H1 (cell line): ENCODE data around the gene PLOD1. TPM values are rescaled to one million over a fixed set of nuclear protein-coding genes. Genes with fewer than 3 reads are reported as not detected.

Experiments used
- CTCF ChIA-PET: fragments of 300-600 bp; sonication (Branson Sonifier 250); formaldehyde crosslinking; loops from one replicate; lab custom pipeline; 2021; ENCODE audit not compliant: partially characterized antibody; lab: Charles Lee
- POLR2A ChIA-PET: fragments of 300-600 bp; sonication (Branson Sonifier 250); formaldehyde crosslinking; loops from one replicate; lab custom pipeline; 2021; ENCODE audit warnings: inconsistent platforms; ENCODE audit not compliant: partially characterized antibody; lab: Charles Lee
- DNase-seq, 2 experiments: peaks; one replicate each; pipeline versions ENCODE4 v3.0.0 to v3.0.0-alpha.2; 2010 to 2022; ENCODE audit warnings: low spot score in 2 of 2, low read depth in 1 of 2, mixed read lengths in 1 of 2
- FAIRE-seq: peaks from 2 replicates; lab custom pipeline; 2011; peaks lifted over from hg19 to GRCh38; lab: Jason Lieb, UNC
- H2AFZ ChIP-seq: 2 replicates; pipeline ENCODE4 v1.8.1; 2012; ENCODE audit warnings: low read length, inconsistent platforms
- H2AK5ac ChIP-seq: 2 replicates; pipeline ENCODE4 v1.6.1; 2013; ENCODE audit warnings: low read depth, low read length
- H2BK120ac ChIP-seq: replicated peaks from 2 replicates; pipeline ENCODE3; 2013; ENCODE audit warnings: low read depth, low read length, inconsistent platforms
- H2BK12ac ChIP-seq: 2 replicates; pipeline ENCODE4 v1.6.1; 2013; ENCODE audit warnings: low read depth, low read length
- H2BK15ac ChIP-seq: 2 replicates; pipeline ENCODE4 v1.6.1; 2013; ENCODE audit warnings: low read length
- H2BK20ac ChIP-seq: 2 replicates; pipeline ENCODE4 v1.6.1; 2013; ENCODE audit warnings: low read length
- H2BK5ac ChIP-seq: 2 replicates; pipeline ENCODE4 v1.6.1; 2013; ENCODE audit warnings: low read depth, low read length
- H3K14ac ChIP-seq: 2 replicates; pipeline ENCODE4 v1.6.1; 2013; ENCODE audit warnings: inconsistent platforms; ENCODE audit not compliant: insufficient read length
- H3K18ac ChIP-seq: 2 replicates; pipeline ENCODE4 v1.6.1; 2013; ENCODE audit warnings: low read length; ENCODE audit errors: extremely low read depth
- H3K23ac ChIP-seq: 2 replicates; pipeline ENCODE4 v1.6.1; 2013; ENCODE audit warnings: inconsistent platforms; ENCODE audit not compliant: insufficient read length
- H3K23me2 ChIP-seq: 2 replicates; pipeline ENCODE4 v1.6.1; 2013; ENCODE audit warnings: low read depth, low read length
- H3K27ac ChIP-seq: 2 replicates; pipeline ENCODE4 v1.6.1; 2011; ENCODE audit warnings: low read depth, low read length, inconsistent platforms
- H3K27me3 ChIP-seq, 4 experiments: replicated peaks in 1 of 4; 1 replicate in 1 of 4; 2 replicates in 3 of 4; pipeline versions ENCODE4 v1.6.1 to v1.8.1; 2011 to 2013; ENCODE audit warnings: low read length in 3 of 4, mild to moderate bottlenecking in 3 of 4, inconsistent platforms in 2 of 4, mixed read lengths in 2 of 4, moderate library complexity in 1 of 4; ENCODE audit not compliant: control insufficient read depth in 3 of 4, insufficient read depth in 3 of 4; ENCODE audit errors: extremely low read depth in 1 of 4
- H3K36me3 ChIP-seq, 4 experiments: 2 replicates each; pipeline versions ENCODE4 v1.6.1 to v1.8.1; 2011 to 2013; ENCODE audit warnings: mild to moderate bottlenecking in 4 of 4, low read length in 3 of 4, moderate library complexity in 2 of 4, control low read depth in 1 of 4, inconsistent platforms in 1 of 4; ENCODE audit not compliant: insufficient read depth in 4 of 4, control insufficient read depth in 2 of 4
- H3K4ac ChIP-seq: replicated peaks from 2 replicates; pipeline ENCODE3; 2013; ENCODE audit warnings: low read length, low read depth, mixed read lengths, inconsistent platforms; ENCODE audit not compliant: insufficient read length
- H3K4me1 ChIP-seq, 4 experiments: replicated peaks in 1 of 4; 1 replicate in 1 of 4; 2 replicates in 3 of 4; pipeline versions ENCODE4 v1.6.1 to v1.8.1; 2011 to 2013; ENCODE audit warnings: low read length in 3 of 4, inconsistent platforms in 2 of 4, mixed read lengths in 1 of 4; ENCODE audit not compliant: insufficient read depth in 4 of 4, control insufficient read depth in 3 of 4
- H3K4me2 ChIP-seq, 2 experiments: 2 replicates each; pipeline versions ENCODE4 v1.6.1 to v1.8.1; 2011 to 2013; ENCODE audit warnings: low read depth in 2 of 2, low read length in 2 of 2, control low read depth in 1 of 2, inconsistent platforms in 1 of 2, mild to moderate bottlenecking in 1 of 2; ENCODE audit not compliant: insufficient read depth in 1 of 2
- H3K4me3 ChIP-seq, 4 experiments: fragments of 200-600, 300-600 bp in 1 of 4; sonication (generic), shearing (Covaris generic), sonication (Bioruptor Twin) in 1 of 4; 2 replicates each; pipeline versions ENCODE4 v1.5.1 to v1.8.1; 2011 to 2016; ENCODE audit warnings: low read length in 4 of 4, low read depth in 3 of 4, control low read depth in 2 of 4, inconsistent platforms in 2 of 4, mild to moderate bottlenecking in 2 of 4, mixed read lengths in 1 of 4, moderate library complexity in 1 of 4; ENCODE audit not compliant: insufficient read depth in 2 of 4; ENCODE audit errors: extremely low read depth in 1 of 4
- H3K56ac ChIP-seq: replicated peaks from 2 replicates; pipeline ENCODE3; 2013; ENCODE audit warnings: low read depth, mild to moderate bottlenecking, mixed read lengths, low read length, inconsistent platforms; ENCODE audit not compliant: insufficient read length
- H3K79me1 ChIP-seq: 2 replicates; pipeline ENCODE4 v1.6.1; 2013; ENCODE audit warnings: low read depth, low read length, control low read depth
- H3K79me2 ChIP-seq, 2 experiments: 2 replicates each; pipeline versions ENCODE4 v1.6.1 to v1.8.1; 2012 to 2013; ENCODE audit warnings: low read length in 2 of 2, mild to moderate bottlenecking in 2 of 2, inconsistent platforms in 1 of 2; ENCODE audit not compliant: insufficient read depth in 2 of 2, control insufficient read depth in 1 of 2
- H3K9ac ChIP-seq, 4 experiments: replicated peaks in 1 of 4; 1 replicate in 1 of 4; 2 replicates in 3 of 4; pipeline versions ENCODE4 v1.6.1 to v1.8.1; 2011 to 2013; ENCODE audit warnings: low read depth in 3 of 4, low read length in 3 of 4, control low read depth in 2 of 4, mild to moderate bottlenecking in 2 of 4, moderate library complexity in 2 of 4, inconsistent platforms in 1 of 4; ENCODE audit errors: extremely low read depth in 1 of 4
- H3K9me3 ChIP-seq, 2 experiments: 2 replicates each; pipeline versions ENCODE4 v1.6.1 to v1.8.1; 2012 to 2013; ENCODE audit warnings: mild to moderate bottlenecking in 2 of 2, moderate library complexity in 2 of 2, control low read depth in 1 of 2, inconsistent platforms in 1 of 2, low read depth in 1 of 2, low read length in 1 of 2, mixed read lengths in 1 of 2; ENCODE audit not compliant: insufficient read depth in 2 of 2
- H4K20me1 ChIP-seq, 2 experiments: replicated peaks in 1 of 2; 2 replicates each; pipeline versions ENCODE3 to v1.8.1; 2011 to 2013; ENCODE audit warnings: inconsistent platforms in 2 of 2, low read length in 2 of 2, mild to moderate bottlenecking in 1 of 2; ENCODE audit not compliant: insufficient read depth in 2 of 2, control insufficient read depth in 1 of 2
- H4K5ac ChIP-seq: 2 replicates; pipeline ENCODE4 v1.6.1; 2013; ENCODE audit warnings: low read length, low read depth, mixed read lengths, inconsistent platforms; ENCODE audit not compliant: insufficient read length
- H4K8ac ChIP-seq: 2 replicates; pipeline ENCODE4 v1.8.0; 2013; ENCODE audit warnings: mild to moderate bottlenecking, moderate library complexity, low read length, inconsistent platforms; ENCODE audit not compliant: insufficient read depth; ENCODE audit errors: extremely low read depth
- H4K91ac ChIP-seq: replicated peaks from 2 replicates; pipeline ENCODE3; 2013; ENCODE audit warnings: low read length, mixed read lengths, inconsistent platforms; ENCODE audit not compliant: insufficient read length
- BACH1 ChIP-seq: IDR thresholded peaks from 2 replicates; pipeline ENCODE4 v1.6.1; 2012; ENCODE audit warnings: low read length, improper control_type of control experiment
- CBX5 ChIP-seq: fragments of 300-800, 300-1000 bp; sonication (generic); IDR thresholded peaks from 2 replicates; pipeline ENCODE4 v1.7.1; 2016; ENCODE audit warnings: antibody characterized with exemption, low read length, low read depth
- CHD1 ChIP-seq: IDR thresholded peaks from 2 replicates; pipeline ENCODE4 v1.6.1; 2012; ENCODE audit warnings: low read depth, low read length, improper control_type of control experiment
- EZH2 ChIP-seq: fragments of 200-600 bp; sonication (generic); IDR thresholded peaks from 2 replicates; pipeline ENCODE4 v1.7.1; 2012; ENCODE audit warnings: low read depth, mild to moderate bottlenecking, moderate library complexity, low read length, inconsistent platforms; ENCODE audit not compliant: severe bottlenecking
- KDM1A ChIP-seq: fragments of 200-600, 300-600 bp; sonication (generic); IDR thresholded peaks from 2 replicates; pipeline ENCODE4 v1.7.1; 2016; ENCODE audit warnings: mild to moderate bottlenecking, low read length, borderline replicate concordance
- PHF8 ChIP-seq: fragments of 200-600 bp; sonication (generic); conservative IDR thresholded peaks from 2 replicates; pipeline ENCODE4 v1.7.1; 2012; ENCODE audit warnings: low read depth, mild to moderate bottlenecking, inconsistent platforms, low read length, moderate library complexity
- POLR2AphosphoS5 ChIP-seq: IDR thresholded peaks from 2 replicates; pipeline ENCODE4 v1.6.1; 2011; ENCODE audit warnings: low read depth, low read length
- POU5F1 ChIP-seq: IDR thresholded peaks from 2 replicates; pipeline ENCODE4 v1.6.1; 2011; ENCODE audit warnings: low read depth, mild to moderate bottlenecking, low read length, moderate library complexity
- SP2 ChIP-seq: IDR thresholded peaks from 2 replicates; pipeline ENCODE4 v1.6.1; 2012; ENCODE audit warnings: mild to moderate bottlenecking, low read length, inconsistent platforms
- TAF1 ChIP-seq: IDR thresholded peaks from 2 replicates; pipeline ENCODE4 v1.6.1; 2011; ENCODE audit warnings: mild to moderate bottlenecking, low read depth, low read length
- TBP ChIP-seq: IDR thresholded peaks from 2 replicates; pipeline ENCODE4 v1.6.1; 2011; ENCODE audit warnings: low read depth, low read length, improper control_type of control experiment
- ZNF274 ChIP-seq: IDR thresholded peaks from 2 replicates; pipeline ENCODE4 v1.7.0; 2012; ENCODE audit warnings: low read length, borderline replicate concordance; ENCODE audit errors: extremely low read depth
- WGBS, 2 experiments: shearing (Covaris generic) in 1 of 2; methylation state at CpG; one replicate each; pipeline versions ENCODE4 v1.1.6 to v1.1.7; 2013 to 2015; ENCODE audit warnings: low lambda C conversion rate in 2 of 2, mixed read lengths in 2 of 2, inconsistent platforms in 1 of 2, low coverage in 1 of 2, missing lambda C conversion rate in 1 of 2; ENCODE audit not compliant: insufficient replicate concordance in 2 of 2, insufficient coverage in 1 of 2, insufficient read length in 1 of 2; ENCODE audit errors: extremely low coverage in 1 of 2, missing lambda C conversion rate in 1 of 2; 5-methylcytosine and 5-hydroxymethylcytosine counted together
- polyA plus RNA-seq, 7 experiments: library from polyadenylated mRNA; depleted of rRNA in 3 of 7; stranded (reverse) in 5 of 7; unstranded in 2 of 7; fragments of >200 nt in 5 of 7; fragments of 200-250 nt in 2 of 7; gene quantifications; 1 replicate in 5 of 7; 2 replicates in 1 of 7; 4 replicates in 1 of 7; pipeline versions ENCODE4 v1.2.1 to v1.2.3, GENCODE V29; 2011 to 2013; ENCODE audit warnings: missing spikeins in 2 of 7, mixed read lengths in 2 of 7
- total RNA-seq: library from RNA; stranded (reverse); fragmentation: NEBNext Ultra II Directional; extraction: Animal tissue kit (Norgen Biotek cat#: 25700); gene quantifications from 2 replicates; pipeline ENCODE4 v1.2.1, GENCODE V29; 2021
- TF ChIP-seq, protein P1 (sequence below): IDR thresholded peaks from 2 replicates; pipeline ENCODE4 v1.6.1; 2012; ENCODE audit warnings: inconsistent platforms

Gene PLOD1
- total and polyA plus RNA-seq, 2 of the 8 experiments (the other 6 are each of a cell fraction or from before 2014, with no cell fraction given) = 44.9 to 51.8 TPM

DNA sequence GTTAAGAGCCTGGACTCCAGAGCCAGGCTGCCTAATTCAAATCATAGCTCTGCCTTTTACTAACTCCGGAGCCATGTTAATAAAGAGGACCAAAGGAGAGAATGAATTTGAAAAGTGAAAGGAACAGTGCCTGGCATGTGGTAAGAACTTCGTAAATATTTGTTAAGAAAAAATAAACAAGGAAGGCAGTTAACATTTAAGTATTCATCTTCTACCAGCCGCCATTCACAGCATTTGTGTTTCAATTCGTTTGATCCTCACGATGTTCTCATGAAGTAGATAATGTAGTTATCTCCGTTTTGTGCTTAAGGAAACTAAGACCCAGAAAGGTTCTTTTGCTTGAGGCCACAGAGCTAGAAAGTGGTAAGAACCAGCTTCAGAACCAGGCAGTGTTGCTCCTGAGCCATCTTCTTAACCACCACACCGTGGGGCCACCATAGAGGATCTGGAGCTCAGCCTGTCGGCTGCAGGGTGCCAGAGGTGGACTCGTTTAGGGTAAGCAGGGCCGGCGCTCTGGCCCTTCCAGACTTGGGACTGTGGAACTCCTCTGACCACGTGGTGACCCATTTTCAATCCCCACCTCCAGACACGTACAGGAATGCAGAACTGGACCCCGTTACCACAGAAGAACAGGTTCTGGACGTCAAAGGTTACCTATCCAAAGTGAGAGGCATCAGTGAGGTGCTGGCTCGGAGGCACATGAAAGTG lies 57.6 kb downstream of the PLOD1 start:
- Histone ChIP-seq H3K79me1 (peaks cover 2% of the 10 kb centered on the region; the same call in 1 of the 2 replicates), H3K36me3 (peaks cover 11 to 53% (median 33%) of the 10 kb centered on the region in 4 experiments), H3K14ac (no peak overlapping the region), H3K56ac (no peak overlapping the region), H2AFZ (no peak overlapping the region), H3K9me3 (no peaks in the 10 kb centered on the region), H2AK5ac (no peak overlapping the region), H3K27ac (no peak overlapping the region), H4K91ac (no peak overlapping the region), H3K9ac (no peak overlapping the region), H3K4ac (no peak overlapping the region), H2BK20ac (no peak overlapping the region), H3K4me1 (no peaks in the 10 kb centered on the region), H2BK12ac (no peak overlapping the region), H4K8ac (no peak overlapping the region), H3K79me2 (peaks cover 0 to 11% of the 10 kb centered on the region in 2 experiments; a peak in 2 of 4 replicates), H3K4me2 (no peak overlapping the region), H4K5ac (no peak overlapping the region), H2BK5ac (no peak overlapping the region; the same call in 1 of the 2 replicates), H3K18ac (no peak overlapping the region), H3K23ac (no peak overlapping the region), H4K20me1 (peaks cover 3 to 16% of the 10 kb centered on the region in 2 experiments), H3K23me2 (no peaks in the 10 kb centered on the region), H2BK120ac (no peak overlapping the region), H3K4me3 (no peak overlapping the region), H3K27me3 (no peaks in the 10 kb centered on the region), H2BK15ac (no peak overlapping the region)
- DNase-seq (no peak), FAIRE-seq (no peak)
- CTCF ChIA-PET = interaction anchor here (0.7 to 2.0 kb wide), 3 partner anchors 8 to 16 kb away, joined by 3 to 7 read pairs (median 5); no protein-coding TSS in a partner anchor
- POLR2A ChIA-PET = interaction anchor here (0.8 to 2.1 kb wide), 4 partner anchors 12 to 83 kb away, joined by 3 to 11 read pairs (median 5); partner anchors contain the start of gene MFN2
- 92% methylated on average over 16 of the region's 16 CpGs; no CpG with 5 or more reads in 1 of the 2 experiments for WGBS, 2 experiments
- TF ChIP-seq CHD1 (no peak), EZH2 (no peak), POU5F1 (no peak), ZNF274 (no peak), SP2 (no peak), KDM1A (no peak), TAF1 (no peak), TBP (no peak), POLR2AphosphoS5 (no peak), CBX5 (no peak), PHF8 (no peak), BACH1 (no peak)
- TF ChIP-seq, protein P1, sequence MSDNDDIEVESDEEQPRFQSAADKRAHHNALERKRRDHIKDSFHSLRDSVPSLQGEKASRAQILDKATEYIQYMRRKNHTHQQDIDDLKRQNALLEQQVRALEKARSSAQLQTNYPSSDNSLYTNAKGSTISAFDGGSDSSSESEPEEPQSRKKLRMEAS = no peak
